Parathyroid adenoma (tissue), 2 donors: ENCODE data around the gene FEM1B.
A peak's percentile ranks its signal among the peaks of the same experiment; 100 is the strongest.

Experiments used
- H2AFZ ChIP-seq: fragments of 300-600 bp; sonication (generic); one replicate; pipeline ENCODE4 v1.7.0; 2017; ENCODE audit warnings: antibody characterized with exemption, mild to moderate bottlenecking
- H3K27ac ChIP-seq: fragments of 300-600 bp; sonication (generic); one replicate; pipeline ENCODE4 v1.7.0; 2017
- H3K27me3 ChIP-seq: fragments of 300-600 bp; sonication (generic); one replicate; pipeline ENCODE4 v1.7.0; 2017; ENCODE audit warnings: low read length; ENCODE audit not compliant: control insufficient read depth, insufficient read depth
- H3K36me3 ChIP-seq: fragments of 300-600 bp; sonication (generic); one replicate; pipeline ENCODE4 v1.7.0; 2017; ENCODE audit warnings: low read length; ENCODE audit not compliant: control insufficient read depth, insufficient read depth
- H3K4me1 ChIP-seq: fragments of 300-600 bp; sonication (generic); one replicate; pipeline ENCODE4 v1.7.0; 2017; ENCODE audit warnings: control low read depth
- H3K4me2 ChIP-seq: fragments of 300-600 bp; sonication (generic); one replicate; pipeline ENCODE4 v1.7.0; 2017; ENCODE audit warnings: low read length
- H3K4me3 ChIP-seq: fragments of 300-600 bp; sonication (generic); one replicate; pipeline ENCODE4 v1.7.0; 2017; ENCODE audit warnings: low read depth, low read length
- H3K79me2 ChIP-seq: fragments of 300-600 bp; sonication (generic); one replicate; pipeline ENCODE4 v1.7.0; 2017; ENCODE audit warnings: control low read depth
- H3K9ac ChIP-seq: fragments of 300-600 bp; sonication (generic); one replicate; pipeline ENCODE4 v1.7.0; 2017; ENCODE audit warnings: mild to moderate bottlenecking
- H3K9me3 ChIP-seq: fragments of 300-600 bp; sonication (generic); one replicate; pipeline ENCODE4 v1.7.0; 2017; ENCODE audit warnings: low read length; ENCODE audit not compliant: control insufficient read depth
- TF ChIP-seq, protein P1 (sequence below): fragments of 300-600 bp; sonication (generic); IDR thresholded peaks from one replicate; pipeline ENCODE4 v1.7.0; 2017; ENCODE audit warnings: antibody characterized with exemption, mild to moderate bottlenecking
- donor health status: primary hyperparathyroidism.

Gene FEM1B

DNA sequence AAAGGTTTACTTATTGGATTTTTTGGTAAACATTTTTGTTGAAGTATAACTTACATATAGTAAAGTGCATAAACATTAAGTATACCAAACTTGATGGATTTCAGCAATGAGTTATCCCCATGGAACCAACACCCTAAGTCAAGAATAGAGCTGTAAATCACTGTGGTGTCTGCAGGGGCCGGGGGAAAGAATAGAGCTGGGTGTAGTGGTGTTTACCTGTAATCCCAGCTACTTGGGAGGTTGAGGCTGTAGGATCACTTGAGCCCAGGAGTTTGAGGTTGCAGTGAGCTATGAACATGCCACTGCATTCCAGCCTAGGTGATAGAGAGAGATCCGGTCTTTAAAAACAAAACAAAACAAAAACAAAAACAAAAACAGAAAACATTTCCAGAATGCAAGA, 13.3 kb upstream of the FEM1B start:
- Histone ChIP-seq H3K9ac (no peak overlapping the region), H3K4me3 (no peak overlapping the region), H3K79me2 (no peaks in the 10 kb centered on the region), H3K4me2 (no peak overlapping the region), H3K4me1 (no peaks in the 10 kb centered on the region), H3K9me3 (no peaks in the 10 kb centered on the region), H3K36me3 (no peaks in the 10 kb centered on the region), H2AFZ (no peak overlapping the region), H3K27ac (no peak overlapping the region), H3K27me3 (no peaks in the 10 kb centered on the region)
- TF ChIP-seq, protein P1, sequence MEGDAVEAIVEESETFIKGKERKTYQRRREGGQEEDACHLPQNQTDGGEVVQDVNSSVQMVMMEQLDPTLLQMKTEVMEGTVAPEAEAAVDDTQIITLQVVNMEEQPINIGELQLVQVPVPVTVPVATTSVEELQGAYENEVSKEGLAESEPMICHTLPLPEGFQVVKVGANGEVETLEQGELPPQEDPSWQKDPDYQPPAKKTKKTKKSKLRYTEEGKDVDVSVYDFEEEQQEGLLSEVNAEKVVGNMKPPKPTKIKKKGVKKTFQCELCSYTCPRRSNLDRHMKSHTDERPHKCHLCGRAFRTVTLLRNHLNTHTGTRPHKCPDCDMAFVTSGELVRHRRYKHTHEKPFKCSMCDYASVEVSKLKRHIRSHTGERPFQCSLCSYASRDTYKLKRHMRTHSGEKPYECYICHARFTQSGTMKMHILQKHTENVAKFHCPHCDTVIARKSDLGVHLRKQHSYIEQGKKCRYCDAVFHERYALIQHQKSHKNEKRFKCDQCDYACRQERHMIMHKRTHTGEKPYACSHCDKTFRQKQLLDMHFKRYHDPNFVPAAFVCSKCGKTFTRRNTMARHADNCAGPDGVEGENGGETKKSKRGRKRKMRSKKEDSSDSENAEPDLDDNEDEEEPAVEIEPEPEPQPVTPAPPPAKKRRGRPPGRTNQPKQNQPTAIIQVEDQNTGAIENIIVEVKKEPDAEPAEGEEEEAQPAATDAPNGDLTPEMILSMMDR: no peak

DNA sequence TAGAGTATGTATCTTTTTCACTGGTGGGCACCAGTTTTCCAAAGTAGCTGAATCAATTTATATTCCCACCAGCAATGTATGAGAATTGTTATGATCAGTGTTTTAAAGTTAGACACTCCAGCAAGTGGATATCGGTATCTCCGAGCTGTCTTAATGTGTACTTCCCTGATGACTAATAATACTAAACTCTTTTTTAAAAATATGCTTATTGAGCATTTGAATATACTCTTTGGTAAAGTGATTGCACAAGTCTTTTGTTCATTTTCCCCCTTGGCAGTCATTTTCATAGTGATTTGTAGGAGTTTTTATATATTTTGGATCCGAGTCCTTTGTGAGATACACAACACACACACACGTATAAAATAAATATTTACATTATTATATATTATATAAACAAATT, 12.5 kb upstream of the FEM1B start:
- no peaks in the 10 kb centered on the region for H3K27me3 ChIP-seq
- no peak overlapping the region for H3K4me2 ChIP-seq
- no peak overlapping the region for H3K4me3 ChIP-seq
- no peak overlapping the region for H2AFZ ChIP-seq
- no peaks in the 10 kb centered on the region for H3K79me2 ChIP-seq
- H3K36me3 ChIP-seq: no peaks in the 10 kb centered on the region
- no peaks in the 10 kb centered on the region for H3K4me1 ChIP-seq
- H3K27ac ChIP-seq: no peak overlapping the region
- no peaks in the 10 kb centered on the region for H3K9me3 ChIP-seq
- TF ChIP-seq, protein P1: no peak
- no peak overlapping the region for H3K9ac ChIP-seq

DNA sequence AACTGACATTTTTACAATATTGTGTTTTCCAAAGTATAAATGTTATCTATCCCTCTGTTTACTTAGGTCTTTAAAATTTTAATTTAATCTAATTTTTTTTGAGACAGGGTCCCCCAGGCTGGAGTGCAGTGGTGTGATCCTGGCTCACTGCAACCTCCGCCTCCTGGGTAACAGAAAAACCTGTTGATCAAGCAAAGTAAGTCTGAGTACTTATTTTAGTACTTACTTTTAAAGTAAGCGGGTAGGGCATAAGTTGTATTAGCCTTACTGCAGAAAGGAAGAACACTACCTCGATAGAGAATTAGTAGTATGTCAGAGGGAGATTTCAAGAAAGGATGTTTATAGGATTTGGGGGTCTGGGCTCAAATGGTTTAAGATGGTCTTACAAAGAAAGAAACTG, 11.9 kb upstream of the FEM1B start:
- H3K27me3 ChIP-seq: no peaks in the 10 kb centered on the region
- no peak overlapping the region for H3K9ac ChIP-seq
- H3K79me2 ChIP-seq: no peaks in the 10 kb centered on the region
- no peak overlapping the region for H3K27ac ChIP-seq
- H3K4me3 ChIP-seq: no peak overlapping the region
- no peaks in the 10 kb centered on the region for H3K9me3 ChIP-seq
- no peaks in the 10 kb centered on the region for H3K4me1 ChIP-seq
- no peak overlapping the region for H3K4me2 ChIP-seq
- H2AFZ ChIP-seq: no peak overlapping the region
- TF ChIP-seq, protein P1: no peak
- H3K36me3 ChIP-seq: no peaks in the 10 kb centered on the region

DNA sequence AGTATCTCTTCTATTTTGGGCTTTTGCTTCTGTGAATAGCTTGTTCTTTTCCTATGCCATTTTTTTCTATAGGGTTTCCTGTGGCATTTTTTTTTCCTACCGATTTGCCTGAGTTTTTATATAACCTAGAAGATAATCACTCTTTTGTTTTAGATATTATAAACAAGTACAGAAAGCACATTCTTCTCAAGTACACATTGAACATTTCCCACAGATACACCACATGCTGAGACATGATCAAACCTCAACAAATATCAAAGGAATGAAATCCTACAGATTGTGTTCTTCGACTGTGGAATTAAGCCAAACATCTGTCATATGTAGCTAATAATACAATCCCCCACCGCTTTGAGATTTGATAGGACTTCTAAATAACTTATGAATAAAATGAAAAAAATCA, 9.1 kb upstream of the FEM1B start:
- no peak overlapping the region for H3K27ac ChIP-seq
- TF ChIP-seq, protein P1: no peak
- H3K79me2 ChIP-seq: no peaks in the 10 kb centered on the region
- H3K4me1 ChIP-seq: no peaks in the 10 kb centered on the region
- no peaks in the 10 kb centered on the region for H3K36me3 ChIP-seq
- no peaks in the 10 kb centered on the region for H3K27me3 ChIP-seq
- H3K9ac ChIP-seq: no peak overlapping the region
- no peak overlapping the region for H3K4me2 ChIP-seq
- no peaks in the 10 kb centered on the region for H3K9me3 ChIP-seq
- no peak overlapping the region for H2AFZ ChIP-seq
- no peak overlapping the region for H3K4me3 ChIP-seq

DNA sequence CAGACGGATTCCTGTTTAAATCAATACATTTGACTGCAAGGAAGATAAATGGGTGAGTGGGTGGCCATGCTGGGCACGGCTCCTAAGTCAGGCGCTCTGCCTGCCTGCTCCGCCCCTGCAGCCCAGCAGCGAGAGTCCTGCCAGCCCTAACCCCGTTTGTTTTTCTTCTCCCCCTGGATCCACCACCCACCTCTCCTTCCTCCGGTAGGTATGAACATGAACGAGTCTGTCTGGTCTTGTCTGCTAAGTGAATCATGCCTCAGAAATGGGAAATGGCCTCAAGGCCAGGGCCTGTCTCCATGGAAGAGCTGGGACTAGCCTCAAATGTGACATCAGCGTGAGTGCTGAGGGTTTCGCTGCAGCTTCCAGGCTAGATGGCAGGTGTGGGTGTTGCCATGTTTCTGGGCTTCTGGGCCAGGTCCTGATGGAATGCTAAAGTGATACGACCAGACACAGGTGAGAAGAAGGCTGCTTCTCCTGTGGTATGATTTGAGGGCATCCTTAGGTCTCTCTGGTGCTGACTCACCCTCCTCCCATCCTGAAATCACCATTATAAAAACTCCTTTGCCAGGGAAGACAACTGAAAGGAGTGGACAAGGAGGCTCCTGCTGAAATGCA, 5.6 kb upstream of the FEM1B start:
- no peak overlapping the region for H3K27ac ChIP-seq
- H3K4me1 ChIP-seq: no peaks in the 10 kb centered on the region
- no peak overlapping the region for H3K4me3 ChIP-seq
- no peaks in the 10 kb centered on the region for H3K36me3 ChIP-seq
- peak overlapping the region; percentile 72 for H2AFZ ChIP-seq
- H3K4me2 ChIP-seq: no peak overlapping the region
- H3K9me3 ChIP-seq: no peaks in the 10 kb centered on the region
- no peaks in the 10 kb centered on the region for H3K79me2 ChIP-seq
- H3K9ac ChIP-seq: no peak overlapping the region
- TF ChIP-seq, protein P1: no peak
- no peaks in the 10 kb centered on the region for H3K27me3 ChIP-seq
